ENCODE data around the gene PTPRCAP.
"Not testable (repeated sequence)": the region's sequence is repeated elsewhere in the genome, so short reads cannot be mapped to it uniquely, and the experiment has no call there.

Gene PTPRCAP, protein sequence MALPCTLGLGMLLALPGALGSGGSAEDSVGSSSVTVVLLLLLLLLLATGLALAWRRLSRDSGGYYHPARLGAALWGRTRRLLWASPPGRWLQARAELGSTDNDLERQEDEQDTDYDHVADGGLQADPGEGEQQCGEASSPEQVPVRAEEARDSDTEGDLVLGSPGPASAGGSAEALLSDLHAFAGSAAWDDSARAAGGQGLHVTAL

DNA sequence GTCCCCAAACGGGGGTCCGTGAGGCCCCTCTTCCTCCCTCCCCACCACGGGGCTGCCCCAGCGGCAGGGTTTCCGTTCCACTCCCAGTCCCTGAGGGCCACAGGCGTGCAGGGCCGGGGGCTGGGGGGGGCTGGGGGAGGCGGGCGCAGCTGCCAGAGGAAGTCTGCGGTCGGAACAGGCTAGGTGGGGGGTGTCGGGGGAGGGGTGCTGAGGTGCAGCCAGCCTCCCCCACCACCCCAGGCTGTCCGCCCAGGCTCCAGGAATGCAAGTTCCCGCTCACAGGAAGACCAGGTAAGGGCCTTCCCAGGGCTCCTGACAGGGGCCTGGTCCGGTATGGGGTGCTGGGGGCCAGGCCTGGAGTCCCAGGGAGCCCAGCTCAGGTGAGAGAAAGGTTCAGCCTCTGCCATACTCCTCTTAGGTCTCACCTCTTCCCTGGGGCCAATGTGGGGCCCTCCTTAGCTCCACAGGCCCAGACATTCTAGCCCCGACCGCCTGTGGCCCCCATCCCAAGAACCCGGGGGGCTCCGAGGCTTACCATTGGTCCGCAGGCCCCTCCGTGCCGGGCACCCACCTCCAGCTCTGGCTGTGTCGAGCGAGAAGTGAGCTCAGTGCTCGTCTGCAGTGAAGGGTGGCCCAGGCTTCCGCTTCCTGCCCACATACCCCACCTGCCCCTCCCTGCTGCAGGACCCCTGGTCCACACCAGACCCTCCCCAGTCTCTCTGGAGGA is at the start of gene PTPRCAP:
Gene PTPRCAP, minus strand, starts transcription at position 601 of the 727 bp plus-strand sequence. Its CDS starts 63 bp downstream, at position 538.
- DNase-seq, result peak; percentile 68

DNA sequence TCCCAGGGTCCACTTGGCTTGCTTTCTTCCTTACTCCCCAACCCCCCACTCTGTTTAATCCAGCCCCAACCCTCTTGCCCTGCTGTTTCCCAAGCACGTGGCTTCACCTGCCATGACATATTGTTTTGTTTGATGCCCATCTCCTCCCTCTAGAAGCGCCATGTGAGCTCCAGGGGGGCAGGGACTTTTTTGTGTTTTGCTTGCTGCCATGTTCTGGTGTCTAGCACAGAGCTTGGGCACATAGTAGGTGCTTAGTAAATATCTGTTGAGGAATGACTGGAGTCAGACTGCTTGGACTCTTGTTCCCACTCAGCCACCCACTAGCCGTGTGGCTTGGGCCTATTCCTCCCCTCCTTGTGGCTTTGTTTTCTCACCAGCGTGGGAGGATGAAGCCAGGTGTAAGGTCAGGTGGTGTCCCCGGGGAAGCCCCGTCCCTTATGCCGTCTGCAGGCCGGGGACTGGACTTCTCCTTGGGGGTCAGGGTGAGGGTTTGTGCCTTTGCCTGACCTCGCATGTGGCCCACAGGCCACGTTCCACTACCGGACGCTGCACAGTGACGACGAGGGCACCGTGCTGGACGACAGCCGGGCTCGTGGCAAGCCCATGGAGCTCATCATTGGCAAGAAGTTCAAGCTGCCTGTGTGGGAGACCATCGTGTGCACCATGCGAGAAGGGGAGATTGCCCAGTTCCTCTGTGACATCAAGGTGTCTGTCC is 49.2 kb upstream of the PTPRCAP start:
- peak; percentile 63 for DNase-seq

DNA sequence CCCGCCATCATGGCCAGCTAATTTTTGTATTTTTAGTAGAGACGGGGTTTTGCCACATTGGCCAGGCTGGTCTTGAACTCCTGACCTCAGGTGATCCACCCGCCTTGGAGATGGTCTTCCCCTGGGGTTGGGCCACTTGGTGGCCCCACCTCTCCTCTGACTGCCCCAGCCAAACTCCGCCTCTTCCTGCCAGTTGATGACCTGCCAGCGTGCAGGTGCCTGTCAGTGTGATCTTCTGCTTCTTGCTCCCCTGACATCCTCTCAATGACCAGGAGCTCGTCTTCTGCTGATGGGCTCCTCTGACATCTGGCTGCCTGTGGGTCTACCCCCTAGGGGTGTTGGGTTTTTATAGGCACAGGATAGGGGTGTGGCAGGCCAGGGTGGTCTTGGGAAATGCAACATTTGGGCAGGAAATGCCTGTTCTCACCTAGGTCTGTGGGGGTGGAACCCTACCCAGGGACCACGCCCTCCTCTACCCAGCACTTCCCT is 48.4 kb upstream of the PTPRCAP start:
- DNase-seq, result peak; percentile 37

DNA sequence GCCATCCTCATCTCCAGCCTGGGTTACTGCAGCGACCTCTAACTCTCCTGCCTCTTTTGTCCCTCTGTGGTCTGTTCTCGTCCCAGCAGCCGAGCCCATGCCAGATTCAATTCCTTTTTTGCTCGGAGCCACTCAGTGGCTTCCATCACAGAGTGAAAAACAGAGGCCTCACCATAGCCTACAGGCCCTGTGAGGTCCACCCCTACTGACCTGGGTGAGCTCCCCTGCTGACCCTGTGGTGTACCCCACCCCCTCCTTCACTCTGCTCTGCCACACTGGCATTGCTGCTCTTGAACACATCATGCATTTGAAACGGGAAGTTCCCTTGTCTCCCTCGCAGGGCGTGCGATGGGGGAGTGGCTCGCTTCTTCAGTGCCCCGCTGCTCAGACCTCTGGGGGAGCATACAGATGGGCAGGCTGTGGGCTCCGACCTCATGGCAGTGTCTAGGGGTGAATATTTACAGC is 47.4 kb upstream of the PTPRCAP start:
- DNase-seq, result peak; percentile 70

DNA sequence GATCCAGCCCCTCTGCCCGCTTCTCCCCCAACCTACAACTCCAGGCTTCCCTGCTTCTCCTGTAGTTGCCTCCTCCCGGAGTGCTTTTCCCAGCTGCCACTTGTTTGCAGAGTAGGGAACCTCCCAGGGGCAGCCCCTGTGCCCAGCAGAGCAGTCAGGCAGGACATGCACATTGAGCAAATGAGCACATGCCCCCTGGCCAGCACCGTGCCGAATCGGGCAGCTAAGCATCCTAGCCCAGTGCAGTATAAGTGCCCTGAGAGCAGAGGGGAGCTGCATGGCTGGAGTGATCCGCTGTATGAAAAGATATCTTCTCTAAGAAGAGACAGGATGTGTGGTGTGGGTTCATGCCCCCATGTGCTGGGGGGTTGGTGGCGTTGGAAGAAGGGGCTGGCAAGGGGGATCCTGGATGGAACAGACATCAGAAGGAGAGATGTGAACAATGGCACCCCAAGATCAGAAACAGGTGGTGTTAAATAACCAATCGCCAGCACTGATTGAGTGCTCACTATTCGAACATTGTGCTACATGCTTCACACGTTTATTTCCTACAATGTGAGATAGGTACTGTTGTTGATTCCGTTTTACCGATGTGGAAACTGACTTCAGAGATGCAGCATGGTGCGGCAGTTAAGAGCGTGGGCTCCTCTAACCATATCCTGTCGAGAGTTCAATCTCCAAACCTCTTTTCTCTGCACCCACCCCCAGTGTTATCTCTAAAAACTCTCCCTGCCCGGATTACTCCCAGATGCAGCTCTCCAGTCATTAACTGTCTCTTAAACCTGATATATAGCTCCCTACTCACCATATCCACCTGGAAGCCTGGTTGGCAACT is 46.6 kb upstream of the PTPRCAP start:
- peak; percentile 56 for DNase-seq

DNA sequence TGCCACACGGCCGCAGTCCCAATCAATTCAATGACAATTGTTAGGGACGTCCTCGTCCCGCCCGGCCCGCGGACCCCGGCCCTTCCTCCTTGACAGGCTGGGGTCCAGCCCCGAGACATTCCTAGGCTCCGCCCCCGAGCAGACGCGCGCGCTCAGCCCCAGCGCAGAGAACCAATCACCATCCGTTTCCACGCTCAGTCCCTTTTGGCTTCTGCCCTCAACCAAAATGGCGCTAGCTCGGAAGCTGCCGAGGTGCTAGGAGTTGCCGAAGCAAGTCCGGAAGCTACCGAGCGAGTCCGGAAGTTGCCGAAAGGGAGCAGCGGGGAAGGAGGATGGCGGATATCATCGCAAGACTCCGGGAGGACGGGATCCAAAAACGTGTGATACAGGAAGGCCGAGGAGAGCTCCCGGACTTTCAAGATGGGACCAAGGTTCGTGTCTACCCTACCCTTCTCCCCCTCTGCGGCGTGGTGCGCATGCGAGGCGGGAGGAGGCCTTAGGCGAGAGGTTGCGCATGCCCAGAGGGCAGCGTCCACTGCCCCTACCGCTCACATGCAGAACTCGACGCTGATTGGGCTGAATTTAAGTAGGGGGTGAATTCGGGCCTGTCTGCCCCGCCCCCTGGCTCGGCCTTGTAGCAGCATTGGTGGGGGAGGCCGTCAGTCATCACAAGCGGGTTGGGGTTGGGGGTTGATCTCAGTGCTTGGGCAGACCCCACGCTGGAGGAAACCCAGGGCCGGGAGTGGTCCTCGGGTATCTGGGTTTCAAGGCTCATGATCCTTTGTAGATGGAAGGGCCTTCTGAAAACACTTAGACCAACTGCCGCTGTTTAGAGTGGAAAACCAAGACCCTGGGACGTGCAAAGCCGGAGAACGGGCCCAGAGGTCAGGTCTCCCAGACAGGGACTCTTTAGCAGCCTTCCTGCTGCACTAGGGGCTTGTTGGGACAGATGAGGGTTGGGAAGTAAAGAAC is 45.6 kb upstream of the PTPRCAP start, which contains the start of gene AIP:
Gene AIP, plus strand, starts transcription at position 200 of the 972 bp plus-strand sequence. Its CDS starts 133 bp downstream, at position 333.
- peak; percentile 98 for DNase-seq

DNA sequence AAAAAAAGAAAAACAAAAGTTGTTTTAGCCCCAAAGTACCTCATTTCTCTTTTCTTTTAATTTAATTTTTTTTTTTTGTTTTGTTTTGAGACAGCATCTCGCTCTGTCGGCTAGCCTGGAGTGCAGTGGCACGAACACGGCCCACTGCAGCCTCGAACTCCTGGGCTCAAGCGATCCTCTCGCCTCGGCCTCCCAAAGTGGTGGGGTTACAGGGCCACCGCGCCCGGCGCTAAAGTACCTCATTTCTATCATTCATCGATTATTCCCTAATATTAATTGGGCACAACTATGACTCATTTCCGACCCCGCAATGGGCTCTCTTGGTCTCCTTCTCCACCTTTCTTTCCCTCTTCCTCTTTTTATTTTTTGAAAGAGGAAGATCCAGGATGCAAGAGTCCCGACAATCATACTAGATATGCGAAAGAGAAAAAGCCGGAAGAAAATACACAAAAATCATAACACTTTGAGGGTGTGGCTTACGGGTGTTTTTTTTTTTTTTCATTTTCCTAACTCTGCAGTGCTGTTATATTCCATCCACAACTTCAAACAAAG is 44.9 kb upstream of the PTPRCAP start:
- no peak for DNase-seq

DNA sequence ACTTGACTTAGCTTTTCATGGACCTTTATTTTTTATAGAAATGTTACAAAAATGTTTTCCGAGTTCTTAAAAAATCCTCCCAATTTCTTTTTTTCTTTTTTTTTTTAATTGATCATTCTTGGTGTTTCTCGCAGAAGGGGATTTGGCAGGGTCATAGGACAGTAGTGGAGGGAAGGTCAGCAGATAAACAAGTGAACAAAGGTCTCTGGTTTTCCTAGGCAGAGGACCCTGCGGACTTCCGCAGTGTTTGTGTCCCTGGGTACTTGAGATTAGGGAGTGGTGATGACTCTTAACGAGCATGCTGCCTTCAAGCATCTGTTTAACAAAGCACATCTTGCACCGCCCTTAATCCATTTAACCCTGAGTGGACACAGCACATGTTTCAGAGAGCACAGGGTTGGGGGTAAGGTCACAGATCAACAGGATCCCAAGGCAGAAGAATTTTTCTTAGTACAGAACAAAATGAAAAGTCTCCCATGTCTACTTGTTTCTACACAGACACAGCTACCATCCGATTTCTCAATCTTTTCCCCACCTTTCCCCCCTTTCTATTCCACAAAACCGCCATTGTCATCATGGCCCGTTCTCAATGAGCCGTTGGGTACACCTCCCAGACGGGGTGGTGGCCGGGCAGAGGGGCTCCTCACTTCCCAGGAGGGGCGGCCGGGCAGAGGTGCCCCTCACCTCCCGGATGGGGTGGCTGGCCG is 40.0 kb upstream of the PTPRCAP start:
- not testable (repeated sequence) for DNase-seq

DNA sequence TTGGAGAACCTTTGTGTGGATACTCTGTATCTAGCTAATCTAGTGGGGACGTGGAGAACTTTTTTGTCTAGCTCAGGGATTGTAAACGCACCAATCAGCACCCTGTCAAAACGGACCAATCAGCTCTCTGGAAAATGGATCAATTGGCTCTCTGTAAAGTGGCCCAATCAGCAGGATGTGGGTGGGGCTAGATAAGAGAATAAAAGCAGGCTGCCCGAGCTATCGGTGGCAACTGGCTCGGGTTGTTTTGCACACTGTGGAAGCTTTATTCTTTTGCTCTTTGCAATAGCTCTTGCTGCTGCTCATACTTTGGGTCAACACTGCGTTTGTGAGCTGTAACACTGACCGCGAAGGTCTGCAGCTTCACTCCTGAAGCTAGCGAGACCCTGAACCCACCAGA is 39.2 kb upstream of the PTPRCAP start:
- not testable (repeated sequence) for DNase-seq

DNA sequence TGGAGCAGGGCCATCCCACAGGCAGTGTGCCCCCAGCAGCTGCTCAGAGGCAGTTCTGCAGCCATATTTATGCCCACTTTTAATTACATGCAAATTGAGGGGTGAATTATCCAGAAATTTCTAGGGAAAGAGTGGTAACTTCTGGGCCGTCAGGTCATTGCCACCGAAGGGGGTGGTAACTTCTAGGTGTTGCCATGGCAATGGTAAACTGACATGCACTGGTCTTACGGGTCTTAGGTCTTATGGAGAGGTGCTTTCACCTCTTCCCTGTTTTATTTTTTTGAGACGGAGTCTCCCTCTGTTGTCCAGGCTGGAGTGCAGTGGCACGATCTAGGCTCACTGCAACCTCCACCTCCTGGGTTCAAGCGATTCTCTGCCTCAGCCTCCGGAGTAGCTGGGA is 35.4 kb upstream of the PTPRCAP start:
- DNase-seq, result no peak

DNA sequence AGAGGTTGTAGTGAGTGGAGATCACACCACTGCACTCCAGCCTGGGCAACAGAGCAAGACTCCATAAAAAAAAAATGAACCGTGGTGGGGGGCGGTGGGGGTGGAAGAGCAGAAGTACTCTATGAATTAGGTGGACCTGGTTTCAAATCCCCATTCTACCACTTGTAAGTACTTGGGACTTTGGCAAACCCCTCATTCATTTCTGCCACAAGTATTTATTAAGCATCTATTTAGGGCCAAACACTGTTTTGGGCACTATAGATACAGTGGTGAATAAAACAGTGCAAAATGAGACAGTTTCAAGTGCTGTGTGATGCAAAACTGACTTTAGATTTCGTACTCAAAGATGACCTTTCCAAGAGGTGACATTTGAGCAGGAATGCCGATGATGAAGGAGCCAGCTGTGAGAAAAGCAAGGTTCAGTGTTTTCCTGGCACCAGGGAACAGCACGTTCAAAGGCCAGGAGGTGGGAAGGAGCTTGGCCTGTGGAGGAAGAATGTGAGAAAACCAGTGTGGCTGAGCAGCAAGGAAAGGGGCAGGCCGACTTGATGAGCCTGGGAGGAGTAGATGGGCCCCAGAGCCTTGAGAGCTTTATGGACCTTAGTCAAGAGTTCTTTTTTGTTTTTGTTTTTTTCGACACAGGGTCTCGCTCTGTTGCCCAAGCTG is 33.0 kb upstream of the PTPRCAP start:
- no peak for DNase-seq

DNA sequence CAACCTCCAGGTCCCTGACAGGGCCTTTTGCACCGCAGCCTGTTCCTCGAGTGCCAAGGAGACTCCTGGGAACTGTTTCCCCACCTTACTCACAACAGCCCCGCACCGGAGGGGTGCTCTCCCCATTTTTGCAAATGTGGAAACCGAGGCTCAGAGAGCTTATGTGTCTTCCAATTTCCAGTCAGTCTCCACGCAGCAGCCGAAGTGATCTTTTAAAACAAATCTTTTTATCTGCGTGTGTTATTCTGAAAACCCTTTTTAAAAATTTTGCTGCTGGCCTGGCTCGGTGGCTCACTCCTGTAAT is 32.0 kb upstream of the PTPRCAP start:
- no peak for DNase-seq

DNA sequence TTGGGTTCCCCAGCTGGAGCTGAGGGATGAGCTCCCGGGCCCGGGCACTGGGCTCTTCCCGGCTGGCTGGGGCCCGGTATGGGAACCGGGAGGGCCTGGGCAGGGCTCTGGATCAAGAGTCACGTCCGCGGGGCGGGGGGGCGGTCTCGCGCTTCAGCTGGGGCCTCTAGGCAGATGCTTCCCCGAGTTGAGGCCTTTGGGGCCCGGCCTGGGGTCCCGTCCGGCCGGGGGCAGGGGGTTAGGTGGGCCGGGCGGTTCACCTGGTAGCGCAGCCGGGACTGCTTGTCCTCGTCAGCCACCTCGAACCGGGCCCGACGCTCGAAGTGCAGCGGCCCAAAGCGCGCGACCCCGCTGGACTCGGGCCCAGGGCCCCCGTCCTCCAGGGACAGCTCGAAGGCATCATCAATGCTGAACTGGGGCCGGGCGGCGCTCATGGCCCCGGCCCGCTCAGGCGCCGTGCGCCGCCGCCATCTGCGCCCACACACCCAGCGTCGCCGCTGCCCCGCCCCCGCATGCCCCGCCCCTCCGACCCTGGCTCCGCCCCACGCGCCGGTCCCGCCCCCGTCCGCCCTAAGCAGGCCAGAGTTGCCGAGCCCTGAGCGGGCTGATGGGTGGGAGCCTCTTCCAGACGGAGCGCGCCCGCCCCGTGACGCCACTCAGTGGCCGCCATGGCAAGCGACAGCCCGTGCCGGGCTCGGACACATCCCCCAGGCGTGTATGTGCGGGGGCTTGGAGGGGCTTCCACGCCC is 31.5 kb upstream of the PTPRCAP start, which contains the start of gene TMEM134:
Gene TMEM134, minus strand, starts transcription at position 493 of the 749 bp plus-strand sequence. Its CDS starts 59 bp downstream, at position 434.
- peak; percentile 90 for DNase-seq

DNA sequence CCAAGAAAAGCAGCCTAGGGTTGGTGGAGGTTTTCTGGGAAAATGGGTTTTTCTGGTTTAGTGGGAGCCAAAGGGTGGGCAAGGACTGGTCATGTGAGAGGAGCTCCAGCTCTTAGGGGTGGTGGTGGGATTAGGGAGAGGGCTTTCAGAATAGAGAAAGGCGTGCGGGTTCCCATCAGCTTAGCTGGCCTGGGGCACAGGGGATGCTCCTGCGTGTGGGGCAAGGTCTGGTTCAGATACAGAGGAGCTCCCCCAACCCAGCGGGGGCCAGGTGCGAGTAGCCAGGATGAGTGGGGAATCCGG is 30.9 kb upstream of the PTPRCAP start:
- no peak for DNase-seq

DNA sequence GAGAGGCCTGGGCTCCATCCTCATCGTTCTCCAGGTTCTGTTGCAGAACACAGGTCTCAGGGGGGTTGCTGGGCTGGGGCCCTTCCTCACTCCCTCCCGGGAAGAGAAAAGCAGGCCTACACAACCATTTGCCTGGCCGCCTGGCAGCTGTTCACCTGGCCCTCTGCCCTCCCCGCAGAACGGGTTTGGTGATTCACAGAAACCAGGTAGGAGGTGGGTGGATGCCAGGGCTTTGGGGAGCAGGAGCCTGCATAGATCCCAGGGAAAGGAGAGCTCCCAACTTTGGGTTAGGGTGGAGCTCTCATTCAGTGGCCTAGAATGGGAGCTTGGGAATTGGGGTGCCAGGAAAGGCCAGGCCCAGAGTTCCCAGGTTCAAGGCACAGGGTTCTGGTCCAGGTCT is 30.6 kb upstream of the PTPRCAP start:
- DNase-seq, result peak; percentile 41

DNA sequence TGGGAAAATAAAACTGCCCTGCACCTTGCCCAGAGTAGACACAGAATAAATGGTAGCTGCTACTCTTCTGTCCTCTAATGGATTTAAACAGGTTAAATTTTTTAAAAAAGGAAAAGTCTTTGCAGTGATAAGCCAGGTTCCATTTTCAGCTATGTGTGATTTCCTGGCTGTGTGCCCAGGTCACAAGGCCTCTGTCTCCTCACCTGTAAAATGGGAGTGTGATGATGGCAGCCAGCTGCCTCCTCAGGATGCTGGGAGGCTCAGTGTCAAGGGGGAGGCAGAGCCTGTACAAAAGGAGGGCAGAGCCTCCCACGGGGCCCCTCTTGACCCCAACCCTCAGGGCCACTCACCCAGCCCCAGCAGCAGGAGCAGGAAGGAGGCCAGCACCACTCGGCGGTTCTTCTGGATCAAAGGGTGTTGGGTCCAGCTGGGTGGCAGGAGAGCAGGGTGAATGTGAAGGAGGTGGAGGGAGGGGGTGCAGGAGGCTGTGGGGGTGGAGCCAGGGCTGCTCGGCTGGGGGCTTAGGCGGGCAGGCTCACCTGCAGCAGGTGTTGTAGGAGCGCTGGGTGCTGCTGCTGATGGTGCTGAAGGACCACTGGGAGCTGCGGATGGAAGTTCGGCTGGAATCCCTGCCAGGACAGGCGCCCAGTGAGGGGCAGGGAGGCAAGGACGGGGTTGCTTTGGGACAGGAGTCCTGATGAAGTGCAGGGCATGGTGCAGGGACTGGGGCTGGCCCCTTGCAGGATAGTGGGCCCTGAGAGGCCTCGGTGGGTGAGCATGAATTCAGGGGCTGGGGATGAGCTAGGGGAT is 29.7 kb upstream of the PTPRCAP start:
- DNase-seq, result no peak

DNA sequence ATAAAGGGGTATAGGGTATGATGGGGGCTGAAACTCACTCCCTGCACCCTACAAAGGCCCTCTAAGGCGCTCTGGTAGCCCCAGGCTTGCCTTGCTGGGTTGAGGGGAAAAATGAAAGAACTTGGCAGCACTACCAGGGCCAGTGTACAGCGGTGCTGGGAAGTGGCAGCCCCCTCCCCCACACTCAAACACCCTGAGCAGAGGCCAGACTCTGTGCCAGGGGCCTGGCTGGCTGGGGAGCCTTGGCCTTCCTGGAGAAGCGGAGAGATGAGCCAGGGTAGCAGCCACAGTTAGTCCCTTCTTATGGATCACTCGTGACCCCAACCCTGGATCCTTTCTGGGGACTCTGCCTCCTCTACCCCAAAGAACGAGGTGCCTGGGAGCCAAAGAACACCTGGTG is 28.9 kb upstream of the PTPRCAP start:
- DNase-seq, result no peak

DNA sequence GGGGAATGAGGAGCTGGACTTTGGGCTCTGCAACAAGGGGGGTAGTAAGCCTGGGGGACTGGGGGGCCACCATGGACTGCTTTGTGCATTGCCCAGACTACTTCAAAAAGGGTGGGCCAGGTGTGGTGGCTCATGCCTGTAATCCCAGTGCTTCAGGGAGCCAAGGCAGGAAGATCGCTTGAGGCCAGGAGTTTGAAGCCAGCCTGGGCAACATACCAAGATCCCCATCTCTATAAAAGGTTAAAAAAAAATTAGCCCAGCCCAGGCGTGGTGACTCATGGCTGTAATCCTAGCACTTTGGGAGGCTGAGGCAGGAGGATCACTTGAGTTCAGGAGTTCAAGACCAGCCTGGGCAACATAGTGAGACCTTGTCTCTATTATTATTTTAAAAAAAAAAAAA is 28.0 kb upstream of the PTPRCAP start:
- DNase-seq, result not testable (repeated sequence)

DNA sequence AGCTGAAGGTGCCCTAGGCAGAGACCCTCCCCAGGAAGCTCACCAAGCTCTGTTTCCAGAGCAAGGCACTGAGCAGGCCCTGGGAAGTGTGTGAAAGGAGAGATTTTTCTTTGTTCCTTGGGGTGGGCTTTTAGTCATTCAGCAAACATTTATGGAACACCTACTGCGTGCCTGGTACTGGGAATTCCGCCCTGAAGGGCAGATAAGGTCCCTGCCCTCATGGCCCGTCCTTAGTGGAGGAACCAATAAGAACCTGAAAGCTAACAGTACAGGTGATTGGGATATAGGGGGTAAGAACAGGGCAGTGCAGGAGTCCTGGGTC is 27.7 kb upstream of the PTPRCAP start:
- no peak for DNase-seq

Data from activated naive CD4-positive, alpha-beta T cell treated with Interleukin-2 at 50 U/mL for 16 hours (primary cell).